HG03521 (cell line): ENCODE data around the gene FLT4.

Experiments used
- ATAC-seq: cut with Tn5 transposase; IDR thresholded peaks from one replicate; pipeline ENCODE4 v1.9.1; 2021; ENCODE audit warnings: mild to moderate bottlenecking, moderate library complexity; ENCODE audit not compliant: unreplicated experiment

Gene FLT4

GRCh38 chr5:180628211-180628610, 21.2 kb downstream of the FLT4 start:
- no peak for ATAC-seq

GRCh38 chr5:180627386-180628120, 21.8 kb downstream of the FLT4 start:
- no peak for ATAC-seq

GRCh38 chr5:180626661-180627385, 22.6 kb downstream of the FLT4 start:
- no peak for ATAC-seq

- no peak for ATAC-seq
Measured at GRCh38 chr5:180625791-180626660, 23.4 kb downstream of the FLT4 start.

GRCh38 chr5:180625125-180625790, 24.1 kb downstream of the FLT4 start:
- no peak for ATAC-seq

- ATAC-seq: no peak
Measured at GRCh38 chr5:180624587-180624986, 24.8 kb downstream of the FLT4 start.

GRCh38 chr5:180623844-180624243, 25.6 kb downstream of the FLT4 start:
- ATAC-seq: no peak

- no peak for ATAC-seq
Measured at GRCh38 chr5:180623411-180623834, 26.0 kb downstream of the FLT4 start.

GRCh38 chr5:180622910-180623309, 26.5 kb downstream of the FLT4 start:
- ATAC-seq: no peak

GRCh38 chr5:180621311-180621710, 28.1 kb downstream of the FLT4 start:
- ATAC-seq: no peak

- no peak for ATAC-seq
Measured at GRCh38 chr5:180620014-180620413, 29.4 kb downstream of the FLT4 start.

GRCh38 chr5:180619563-180619915, 29.9 kb downstream of the FLT4 start:
- ATAC-seq: no peak

- no peak for ATAC-seq
Measured at GRCh38 chr5:180618829-180619562, 30.4 kb downstream of the FLT4 start.

- ATAC-seq: no peak
Measured at GRCh38 chr5:180618487-180618828, 30.9 kb downstream of the FLT4 start.

GRCh38 chr5:180613814-180614188, 35.6 kb downstream of the FLT4 start:
- ATAC-seq: no peak

- no peak for ATAC-seq
Measured at GRCh38 chr5:180613188-180613813, 36.1 kb downstream of the FLT4 start.

- no peak for ATAC-seq
Measured at GRCh38 chr5:180612683-180613082, 36.7 kb downstream of the FLT4 start.

- ATAC-seq: no peak
Measured at GRCh38 chr5:180611140-180611850, 38.1 kb downstream of the FLT4 start.

- ATAC-seq: no peak
Measured at GRCh38 chr5:180609817-180610550, 39.4 kb downstream of the FLT4 start.
